ENCODE data around the gene GNS.

Gene GNS

DNA sequence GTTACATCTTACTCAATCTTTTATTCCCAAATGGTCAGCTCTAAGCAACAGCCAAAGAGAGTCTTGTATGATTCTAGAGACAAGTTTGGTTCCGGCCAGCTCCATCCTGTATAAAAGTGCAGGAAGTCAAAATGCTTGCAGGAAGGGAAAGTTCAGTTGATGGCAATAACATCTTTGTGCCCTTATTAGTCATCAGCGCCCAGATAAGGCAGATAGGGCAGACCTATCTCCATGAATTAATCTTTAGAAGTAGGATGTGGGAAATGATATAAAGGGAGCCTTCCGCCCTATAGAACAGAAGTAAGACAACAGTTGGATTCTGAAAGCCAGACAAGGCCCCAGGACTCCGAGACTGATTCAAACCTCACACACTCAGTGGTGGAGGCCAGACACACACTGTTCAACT, 6.4 kb downstream of the GNS start:
- Histone ChIP-seq H3K27ac (ENCODE audit: insufficient read depth, low read depth, low read length, poor library complexity, severe bottlenecking) (no peak overlapping the region), H3K4me3 (ENCODE audit: insufficient read depth, low read depth, low read length) (no peak overlapping the region), H3K4me1 (ENCODE audit: control insufficient read depth, insufficient read depth, low read length) (peaks cover 2% of the 10 kb centered on the region), H3K9me3 (ENCODE audit: control insufficient read depth, low read length) (no peaks in the 10 kb centered on the region), H3K36me3 (ENCODE audit: control insufficient read depth, insufficient read depth, low read length) (peaks cover 10% of the 10 kb centered on the region), H3K27me3 (ENCODE audit: control insufficient read depth, insufficient read depth, low read length, poor library complexity, severe bottlenecking) (no peaks in the 10 kb centered on the region)
- WGBS, 2 experiments, result 89 to 95% methylated on average over 4 of the region's 4 CpGs

DNA sequence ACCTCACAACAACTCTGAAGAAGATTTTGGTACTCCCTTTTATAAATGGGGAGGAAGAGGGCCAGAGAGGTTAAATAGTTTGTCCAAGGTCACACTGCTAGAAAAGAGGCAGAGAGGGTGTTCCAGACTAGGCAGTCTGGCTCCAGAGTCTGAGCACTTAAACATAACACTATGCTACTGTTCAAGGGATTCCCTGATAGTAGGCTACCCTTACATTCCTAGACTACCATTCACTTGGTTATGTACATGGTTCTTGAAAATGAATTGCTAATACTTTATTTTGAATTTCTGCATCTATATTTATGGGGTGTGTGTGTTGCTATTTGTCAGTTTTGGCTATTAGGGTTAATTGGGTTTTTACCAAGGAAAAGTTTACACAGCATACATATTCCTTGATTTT, 7.2 kb downstream of the GNS start:
- H3K36me3 ChIP-seq (ENCODE audit: control insufficient read depth, insufficient read depth, low read length), result peaks cover 10% of the 10 kb centered on the region
- H3K9me3 ChIP-seq (ENCODE audit: control insufficient read depth, low read length), result no peaks in the 10 kb centered on the region
- H3K4me3 ChIP-seq (ENCODE audit: insufficient read depth, low read depth, low read length), result no peak overlapping the region

DNA sequence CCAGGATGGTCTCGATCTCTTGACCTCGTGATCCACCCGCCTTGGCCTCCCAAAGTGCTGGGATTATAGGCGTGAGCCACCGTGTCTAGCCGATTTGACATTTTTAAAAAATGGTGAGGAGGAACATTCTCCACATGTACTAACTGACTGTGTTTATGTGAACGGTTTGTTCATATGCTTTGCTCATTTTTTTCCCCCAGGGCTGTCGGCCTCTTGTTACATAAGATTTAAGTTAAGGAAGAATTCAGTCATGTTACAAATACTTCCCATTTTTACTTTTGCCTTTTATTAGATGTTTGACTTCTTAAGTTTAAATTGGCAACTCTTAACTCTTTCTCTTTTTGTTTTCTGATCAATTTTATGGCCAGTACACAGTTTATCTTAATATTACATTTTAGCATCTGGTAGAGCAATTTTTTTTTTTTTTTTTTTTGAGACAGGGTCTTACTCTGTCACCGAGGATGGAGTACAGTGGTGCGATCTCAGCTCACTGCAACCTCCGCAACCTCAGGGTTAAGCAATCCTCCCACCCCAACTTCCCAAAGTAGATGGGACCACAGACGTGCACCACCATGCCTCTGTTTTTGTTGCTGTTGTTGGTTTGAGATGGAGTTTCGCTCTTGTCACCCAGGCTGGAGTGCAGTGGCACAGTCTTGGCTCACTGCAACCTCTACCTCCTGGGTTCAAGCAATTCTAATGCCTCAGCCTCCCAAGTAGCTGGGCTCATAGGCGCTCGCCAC, 9.6 kb downstream of the GNS start:
- 83 to 87% methylated on average over 13 to 15 of the region's 15 CpGs for WGBS, 2 experiments
- no peak overlapping the region for H3K27ac ChIP-seq (ENCODE audit: insufficient read depth, low read depth, low read length, poor library complexity, severe bottlenecking)
- no peak overlapping the region for H3K4me3 ChIP-seq (ENCODE audit: insufficient read depth, low read depth, low read length)
- no peaks in the 10 kb centered on the region for H3K4me1 ChIP-seq (ENCODE audit: control insufficient read depth, insufficient read depth, low read length)
- H3K9me3 ChIP-seq (ENCODE audit: control insufficient read depth, low read length), result no peaks in the 10 kb centered on the region
- peaks cover 16% of the 10 kb centered on the region for H3K36me3 ChIP-seq (ENCODE audit: control insufficient read depth, insufficient read depth, low read length)
- H3K27me3 ChIP-seq (ENCODE audit: control insufficient read depth, insufficient read depth, low read length, poor library complexity, severe bottlenecking), result no peaks in the 10 kb centered on the region

More for the DNA sequence above, 7.2 kb downstream of the GNS start:
- Histone ChIP-seq H3K27ac (ENCODE audit: insufficient read depth, low read depth, low read length, poor library complexity, severe bottlenecking) (no peak overlapping the region), H3K4me1 (ENCODE audit: control insufficient read depth, insufficient read depth, low read length) (no peaks in the 10 kb centered on the region), H3K27me3 (ENCODE audit: control insufficient read depth, insufficient read depth, low read length, poor library complexity, severe bottlenecking) (no peaks in the 10 kb centered on the region)

DNA sequence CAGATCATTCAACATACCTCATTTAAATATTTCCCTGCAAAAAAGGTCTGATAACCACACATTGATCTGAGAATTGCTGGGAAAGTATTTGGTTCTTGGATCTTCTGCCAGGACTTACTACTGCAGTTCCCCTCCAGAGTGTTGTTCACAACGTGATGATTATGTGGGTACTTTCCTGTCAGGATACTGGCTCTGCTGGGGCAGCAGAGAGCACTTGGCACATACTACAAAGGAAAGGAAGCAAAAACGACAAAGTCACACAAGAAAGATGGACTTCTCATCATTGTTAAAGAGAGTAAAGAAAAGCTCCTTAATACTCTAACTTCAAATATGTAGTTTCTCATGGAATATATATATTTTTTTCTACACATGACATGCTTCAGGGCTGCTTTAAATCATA, 11.5 kb downstream of the GNS start:
- H3K4me1 ChIP-seq (ENCODE audit: control insufficient read depth, insufficient read depth, low read length), result no peaks in the 10 kb centered on the region
- H3K27ac ChIP-seq (ENCODE audit: insufficient read depth, low read depth, low read length, poor library complexity, severe bottlenecking), result no peak overlapping the region
- 80 to 88% methylated on average over 2 of the region's 2 CpGs for WGBS, 2 experiments
- H3K36me3 ChIP-seq (ENCODE audit: control insufficient read depth, insufficient read depth, low read length), result peaks cover 16% of the 10 kb centered on the region
- H3K27me3 ChIP-seq (ENCODE audit: control insufficient read depth, insufficient read depth, low read length, poor library complexity, severe bottlenecking), result no peaks in the 10 kb centered on the region
- no peaks in the 10 kb centered on the region for H3K9me3 ChIP-seq (ENCODE audit: control insufficient read depth, low read length)
- H3K4me3 ChIP-seq (ENCODE audit: insufficient read depth, low read depth, low read length), result no peak overlapping the region

GRCh38 chr12:64746663-64747062, 12.5 kb downstream of the GNS start:
- no peaks in the 10 kb centered on the region for H3K4me1 ChIP-seq (ENCODE audit: control insufficient read depth, insufficient read depth, low read length)
- H3K27ac ChIP-seq (ENCODE audit: insufficient read depth, low read depth, low read length, poor library complexity, severe bottlenecking), result no peak overlapping the region
- H3K9me3 ChIP-seq (ENCODE audit: control insufficient read depth, low read length), result no peaks in the 10 kb centered on the region
- no peak overlapping the region for H3K4me3 ChIP-seq (ENCODE audit: insufficient read depth, low read depth, low read length)
- peaks cover 19% of the 10 kb centered on the region for H3K36me3 ChIP-seq (ENCODE audit: control insufficient read depth, insufficient read depth, low read length)
- 93 to 98% methylated on average over 2 of the region's 2 CpGs for WGBS, 2 experiments
- H3K27me3 ChIP-seq (ENCODE audit: control insufficient read depth, insufficient read depth, low read length, poor library complexity, severe bottlenecking), result no peaks in the 10 kb centered on the region

DNA sequence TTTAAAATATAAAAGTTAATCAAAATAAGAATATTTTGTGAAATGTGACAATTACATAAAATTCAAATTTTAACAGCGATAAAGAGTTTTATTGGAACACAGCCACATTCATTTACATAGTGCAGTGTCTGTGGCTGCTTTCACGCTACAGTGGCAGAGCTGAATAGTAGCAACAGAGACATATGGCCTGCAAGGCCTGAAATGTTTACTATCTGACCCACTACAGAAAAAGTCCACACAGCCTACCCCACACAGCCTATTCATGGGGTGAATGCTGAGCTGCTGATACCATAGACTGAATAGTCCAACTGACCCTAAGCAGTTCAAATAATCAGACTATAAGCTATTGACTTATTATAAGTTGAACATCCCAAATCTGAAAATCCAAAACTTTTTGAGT, 13.2 kb downstream of the GNS start:
- H3K36me3 ChIP-seq (ENCODE audit: control insufficient read depth, insufficient read depth, low read length), result peaks cover 18% of the 10 kb centered on the region
- H3K9me3 ChIP-seq (ENCODE audit: control insufficient read depth, low read length), result no peaks in the 10 kb centered on the region
- H3K27ac ChIP-seq (ENCODE audit: insufficient read depth, low read depth, low read length, poor library complexity, severe bottlenecking), result no peak overlapping the region
- H3K4me3 ChIP-seq (ENCODE audit: insufficient read depth, low read depth, low read length), result no peak overlapping the region
- no peaks in the 10 kb centered on the region for H3K4me1 ChIP-seq (ENCODE audit: control insufficient read depth, insufficient read depth, low read length)
- WGBS, 2 experiments, result 83 to 95% methylated on average over 1 to 2 of the region's 2 CpGs
- H3K27me3 ChIP-seq (ENCODE audit: control insufficient read depth, insufficient read depth, low read length, poor library complexity, severe bottlenecking), result no peaks in the 10 kb centered on the region

- H3K36me3 ChIP-seq (ENCODE audit: control insufficient read depth, insufficient read depth, low read length), result peaks cover 13% of the 10 kb centered on the region
- WGBS, 2 experiments, result 87 to 94% methylated on average over 7 of the region's 7 CpGs
- no peaks in the 10 kb centered on the region for H3K9me3 ChIP-seq (ENCODE audit: control insufficient read depth, low read length)
- H3K27ac ChIP-seq (ENCODE audit: insufficient read depth, low read depth, low read length, poor library complexity, severe bottlenecking), result no peak overlapping the region
- no peaks in the 10 kb centered on the region for H3K4me1 ChIP-seq (ENCODE audit: control insufficient read depth, insufficient read depth, low read length)
- H3K4me3 ChIP-seq (ENCODE audit: insufficient read depth, low read depth, low read length), result no peak overlapping the region
- H3K27me3 ChIP-seq (ENCODE audit: control insufficient read depth, insufficient read depth, low read length, poor library complexity, severe bottlenecking), result no peaks in the 10 kb centered on the region
Observed at GRCh38 chr12:64745259-64745807, 13.9 kb downstream of the GNS start.

GRCh38 chr12:64744422-64745258, 14.6 kb downstream of the GNS start:
- Histone ChIP-seq H3K36me3 (ENCODE audit: control insufficient read depth, insufficient read depth, low read length) (peaks cover 12% of the 10 kb centered on the region), H3K27me3 (ENCODE audit: control insufficient read depth, insufficient read depth, low read length, poor library complexity, severe bottlenecking) (no peaks in the 10 kb centered on the region), H3K27ac (ENCODE audit: insufficient read depth, low read depth, low read length, poor library complexity, severe bottlenecking) (no peak overlapping the region), H3K4me1 (ENCODE audit: control insufficient read depth, insufficient read depth, low read length) (no peaks in the 10 kb centered on the region), H3K4me3 (ENCODE audit: insufficient read depth, low read depth, low read length) (no peak overlapping the region), H3K9me3 (ENCODE audit: control insufficient read depth, low read length) (no peaks in the 10 kb centered on the region)
- WGBS, 2 experiments, result 93 to 100% methylated on average over 3 to 5 of the region's 5 CpGs

DNA sequence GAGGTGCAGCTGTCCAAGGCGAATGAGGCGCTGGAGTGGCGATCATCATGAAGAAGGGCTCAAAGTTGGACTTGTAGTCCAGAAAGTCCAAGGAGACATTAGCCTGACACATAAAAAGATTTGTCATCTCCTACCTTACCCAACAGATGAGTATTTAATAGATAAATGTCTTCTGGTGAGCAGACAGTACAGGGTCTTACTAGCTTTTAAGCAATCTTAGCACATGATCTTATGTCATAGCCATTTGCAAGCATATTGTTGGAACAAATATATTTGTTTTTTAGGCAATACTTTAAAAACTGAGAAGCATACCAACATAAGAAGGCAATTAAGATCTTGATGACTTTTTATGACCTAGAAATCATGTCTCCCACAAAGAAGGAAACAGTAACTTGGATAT, 16.0 kb downstream of the GNS start:
- 92 to 97% methylated on average over 3 of the region's 3 CpGs for WGBS, 2 experiments
- Histone ChIP-seq H3K4me3 (ENCODE audit: insufficient read depth, low read depth, low read length) (no peak overlapping the region), H3K27me3 (ENCODE audit: control insufficient read depth, insufficient read depth, low read length, poor library complexity, severe bottlenecking) (no peaks in the 10 kb centered on the region), H3K27ac (ENCODE audit: insufficient read depth, low read depth, low read length, poor library complexity, severe bottlenecking) (no peak overlapping the region), H3K9me3 (ENCODE audit: control insufficient read depth, low read length) (no peaks in the 10 kb centered on the region), H3K36me3 (ENCODE audit: control insufficient read depth, insufficient read depth, low read length) (peaks cover 12% of the 10 kb centered on the region), H3K4me1 (ENCODE audit: control insufficient read depth, insufficient read depth, low read length) (no peaks in the 10 kb centered on the region)

DNA sequence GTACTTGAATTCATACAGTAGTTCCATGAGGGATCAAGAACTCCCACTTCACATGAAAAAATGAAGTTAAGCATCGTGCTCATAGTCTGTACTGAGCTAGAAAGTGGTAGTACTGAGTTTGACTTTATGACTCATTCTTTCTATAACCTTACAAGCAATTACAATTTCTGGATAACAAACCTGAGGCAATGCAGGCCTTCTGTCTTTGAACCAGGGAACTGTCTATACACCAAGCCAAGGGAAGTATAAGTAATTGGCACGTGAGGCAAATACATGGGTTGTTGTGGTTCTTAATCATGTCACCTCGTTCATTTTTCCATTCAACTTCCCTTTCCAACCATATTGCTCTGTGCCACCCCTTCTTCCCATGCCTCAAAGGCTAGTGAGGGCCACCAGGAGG, 16.8 kb downstream of the GNS start:
- no peaks in the 10 kb centered on the region for H3K9me3 ChIP-seq (ENCODE audit: control insufficient read depth, low read length)
- H3K4me3 ChIP-seq (ENCODE audit: insufficient read depth, low read depth, low read length), result no peak overlapping the region
- no peaks in the 10 kb centered on the region for H3K27me3 ChIP-seq (ENCODE audit: control insufficient read depth, insufficient read depth, low read length, poor library complexity, severe bottlenecking)
- no peaks in the 10 kb centered on the region for H3K4me1 ChIP-seq (ENCODE audit: control insufficient read depth, insufficient read depth, low read length)
- H3K36me3 ChIP-seq (ENCODE audit: control insufficient read depth, insufficient read depth, low read length), result peaks cover 16% of the 10 kb centered on the region
- WGBS, 2 experiments, result 100% methylated on average over 2 to 3 of the region's 3 CpGs
- no peak overlapping the region for H3K27ac ChIP-seq (ENCODE audit: insufficient read depth, low read depth, low read length, poor library complexity, severe bottlenecking)

Measured in ectodermal cell (in vitro differentiated cells).